ENCODE data around the gene CBY1. TPM values are rescaled to one million over a fixed set of nuclear protein-coding genes. Genes with fewer than 3 reads are reported as not detected.

The CBY1 gene
- total RNA-seq, 1 donor = 1.4 TPM

- no peaks in the 10 kb centered on the region for H3K9me3 ChIP-seq (ENCODE audit: low read depth, low read length)
- peak overlapping the region; percentile 24 for H3K4me3 ChIP-seq (ENCODE audit: low read length)
- H3K4me1 ChIP-seq (ENCODE audit: insufficient read depth, low read length) = peaks cover 56% of the 10 kb centered on the region
- H3K27me3 ChIP-seq (ENCODE audit: insufficient read depth, low read length) = no peaks in the 10 kb centered on the region
Measured at GRCh38 chr22:38704654-38705234, 48.3 kb downstream of the CBY1 start.

- H3K27me3 ChIP-seq (ENCODE audit: insufficient read depth, low read length) = no peaks in the 10 kb centered on the region
- no peaks in the 10 kb centered on the region for H3K9me3 ChIP-seq (ENCODE audit: low read depth, low read length)
- H3K4me3 ChIP-seq (ENCODE audit: low read length) = peak within 1 kb of the TSS; percentile 64
- H3K4me1 ChIP-seq (ENCODE audit: insufficient read depth, low read length) = peaks cover 52% of the 10 kb centered on the region
Measured at GRCh38 chr22:38705235-38706100, 49.0 kb downstream of the CBY1 start, which contains the start of gene GTPBP1. TSS of gene GTPBP1 (plus strand) at chr22:38705944. CDS start at chr22:38705956, 12 bp downstream.

- no peaks in the 10 kb centered on the region for H3K9me3 ChIP-seq (ENCODE audit: low read depth, low read length)
- no peaks in the 10 kb centered on the region for H3K27me3 ChIP-seq (ENCODE audit: insufficient read depth, low read length)
- H3K4me1 ChIP-seq (ENCODE audit: insufficient read depth, low read length) = peaks cover 50% of the 10 kb centered on the region
- H3K4me3 ChIP-seq (ENCODE audit: low read length) = peak overlapping the region; percentile 64
Measured at GRCh38 chr22:38706101-38706900, 49.9 kb downstream of the CBY1 start.

- Histone ChIP-seq H3K27me3 (ENCODE audit: insufficient read depth, low read length) (no peaks in the 10 kb centered on the region), H3K4me3 (ENCODE audit: low read length) (peak overlapping the region; percentile 64), H3K4me1 (ENCODE audit: insufficient read depth, low read length) (peaks cover 45% of the 10 kb centered on the region), H3K9me3 (ENCODE audit: low read depth, low read length) (no peaks in the 10 kb centered on the region)
Measured at GRCh38 chr22:38706901-38707195, 50.4 kb downstream of the CBY1 start.

- H3K9me3 ChIP-seq (ENCODE audit: low read depth, low read length) = no peaks in the 10 kb centered on the region
- no peaks in the 10 kb centered on the region for H3K27me3 ChIP-seq (ENCODE audit: insufficient read depth, low read length)
- H3K4me1 ChIP-seq (ENCODE audit: insufficient read depth, low read length) = peaks cover 46% of the 10 kb centered on the region
- H3K4me3 ChIP-seq (ENCODE audit: low read length) = peak overlapping the region; percentile 64
Measured at GRCh38 chr22:38707346-38707745, 50.9 kb downstream of the CBY1 start.

GRCh38 chr22:38707984-38708383 lies 51.5 kb downstream of the CBY1 start:
- H3K4me1 ChIP-seq (ENCODE audit: insufficient read depth, low read length) = peaks cover 52% of the 10 kb centered on the region
- no peaks in the 10 kb centered on the region for H3K27me3 ChIP-seq (ENCODE audit: insufficient read depth, low read length)
- H3K4me3 ChIP-seq (ENCODE audit: low read length) = no peak overlapping the region
- H3K9me3 ChIP-seq (ENCODE audit: low read depth, low read length) = no peaks in the 10 kb centered on the region

GRCh38 chr22:38709306-38709705 lies 52.9 kb downstream of the CBY1 start:
- Histone ChIP-seq H3K4me1 (ENCODE audit: insufficient read depth, low read length) (peaks cover 62% of the 10 kb centered on the region), H3K9me3 (ENCODE audit: low read depth, low read length) (no peaks in the 10 kb centered on the region), H3K27me3 (ENCODE audit: insufficient read depth, low read length) (no peaks in the 10 kb centered on the region), H3K4me3 (ENCODE audit: low read length) (no peak overlapping the region)

GRCh38 chr22:38710351-38710750 lies 53.9 kb downstream of the CBY1 start:
- Histone ChIP-seq H3K4me3 (ENCODE audit: low read length) (no peak overlapping the region), H3K4me1 (ENCODE audit: insufficient read depth, low read length) (peaks cover 54% of the 10 kb centered on the region), H3K9me3 (ENCODE audit: low read depth, low read length) (no peaks in the 10 kb centered on the region), H3K27me3 (ENCODE audit: insufficient read depth, low read length) (no peaks in the 10 kb centered on the region)

GRCh38 chr22:38710866-38711265 lies 54.4 kb downstream of the CBY1 start:
- H3K4me1 ChIP-seq (ENCODE audit: insufficient read depth, low read length) = peaks cover 54% of the 10 kb centered on the region
- H3K4me3 ChIP-seq (ENCODE audit: low read length) = no peak overlapping the region
- H3K9me3 ChIP-seq (ENCODE audit: low read depth, low read length) = no peaks in the 10 kb centered on the region
- H3K27me3 ChIP-seq (ENCODE audit: insufficient read depth, low read length) = no peaks in the 10 kb centered on the region

- peaks cover 42% of the 10 kb centered on the region for H3K4me1 ChIP-seq (ENCODE audit: insufficient read depth, low read length)
- H3K27me3 ChIP-seq (ENCODE audit: insufficient read depth, low read length) = no peaks in the 10 kb centered on the region
- H3K4me3 ChIP-seq (ENCODE audit: low read length) = no peak overlapping the region
- no peaks in the 10 kb centered on the region for H3K9me3 ChIP-seq (ENCODE audit: low read depth, low read length)
Measured at GRCh38 chr22:38712486-38713207, 56.2 kb downstream of the CBY1 start.

GRCh38 chr22:38713921-38714320 lies 57.5 kb downstream of the CBY1 start:
- Histone ChIP-seq H3K4me3 (ENCODE audit: low read length) (no peak overlapping the region), H3K27me3 (ENCODE audit: insufficient read depth, low read length) (no peaks in the 10 kb centered on the region), H3K9me3 (ENCODE audit: low read depth, low read length) (no peaks in the 10 kb centered on the region), H3K4me1 (ENCODE audit: insufficient read depth, low read length) (peaks cover 30% of the 10 kb centered on the region)

- no peak overlapping the region for H3K4me3 ChIP-seq (ENCODE audit: low read length)
- no peaks in the 10 kb centered on the region for H3K9me3 ChIP-seq (ENCODE audit: low read depth, low read length)
Measured at GRCh38 chr22:38715176-38715764, 58.8 kb downstream of the CBY1 start.

GRCh38 chr22:38715852-38716251 lies 59.4 kb downstream of the CBY1 start:
- H3K4me1 ChIP-seq (ENCODE audit: insufficient read depth, low read length) = peaks cover 19% of the 10 kb centered on the region
- no peak overlapping the region for H3K4me3 ChIP-seq (ENCODE audit: low read length)
- H3K9me3 ChIP-seq (ENCODE audit: low read depth, low read length) = no peaks in the 10 kb centered on the region
- H3K27me3 ChIP-seq (ENCODE audit: insufficient read depth, low read length) = no peaks in the 10 kb centered on the region

More at GRCh38 chr22:38715176-38715764, 58.8 kb downstream of the CBY1 start:
- Histone ChIP-seq H3K4me1 (ENCODE audit: insufficient read depth, low read length) (peaks cover 19% of the 10 kb centered on the region), H3K27me3 (ENCODE audit: insufficient read depth, low read length) (no peaks in the 10 kb centered on the region)

- no peaks in the 10 kb centered on the region for H3K27me3 ChIP-seq (ENCODE audit: insufficient read depth, low read length)
- H3K4me3 ChIP-seq (ENCODE audit: low read length) = no peak overlapping the region
- peaks cover 19% of the 10 kb centered on the region for H3K4me1 ChIP-seq (ENCODE audit: insufficient read depth, low read length)
- no peaks in the 10 kb centered on the region for H3K9me3 ChIP-seq (ENCODE audit: low read depth, low read length)
Measured at GRCh38 chr22:38716271-38716670, 59.8 kb downstream of the CBY1 start.
